H1 (cell line): ENCODE data around the gene TMEM125. TPM values are rescaled to one million over a fixed set of nuclear protein-coding genes. Genes with fewer than 3 reads are reported as not detected.

ENCODE experiments used
- CTCF ChIA-PET: fragments of 300-600 bp; sonication (Branson Sonifier 250); formaldehyde crosslinking; loops from one replicate; lab custom pipeline; 2021; ENCODE audit not compliant: partially characterized antibody; lab: Charles Lee
- POLR2A ChIA-PET: fragments of 300-600 bp; sonication (Branson Sonifier 250); formaldehyde crosslinking; loops from one replicate; lab custom pipeline; 2021; ENCODE audit warnings: inconsistent platforms; ENCODE audit not compliant: partially characterized antibody; lab: Charles Lee
- DNase-seq, 2 experiments: peaks; one replicate each; pipeline versions ENCODE4 v3.0.0 to v3.0.0-alpha.2; 2010 to 2022; ENCODE audit warnings: low spot score in 2 of 2, low read depth in 1 of 2, mixed read lengths in 1 of 2
- FAIRE-seq: peaks from 2 replicates; lab custom pipeline; 2011; peaks lifted over from hg19 to GRCh38; lab: Jason Lieb, UNC
- H2AFZ ChIP-seq: 2 replicates; pipeline ENCODE4 v1.8.1; 2012; ENCODE audit warnings: low read length, inconsistent platforms
- H2AK5ac ChIP-seq: 2 replicates; pipeline ENCODE4 v1.6.1; 2013; ENCODE audit warnings: low read depth, low read length
- H2BK120ac ChIP-seq: replicated peaks from 2 replicates; pipeline ENCODE3; 2013; ENCODE audit warnings: low read depth, low read length, inconsistent platforms
- H2BK12ac ChIP-seq: 2 replicates; pipeline ENCODE4 v1.6.1; 2013; ENCODE audit warnings: low read depth, low read length
- H2BK15ac ChIP-seq: 2 replicates; pipeline ENCODE4 v1.6.1; 2013; ENCODE audit warnings: low read length
- H2BK20ac ChIP-seq: 2 replicates; pipeline ENCODE4 v1.6.1; 2013; ENCODE audit warnings: low read length
- H2BK5ac ChIP-seq: 2 replicates; pipeline ENCODE4 v1.6.1; 2013; ENCODE audit warnings: low read depth, low read length
- H3K14ac ChIP-seq: 2 replicates; pipeline ENCODE4 v1.6.1; 2013; ENCODE audit warnings: inconsistent platforms; ENCODE audit not compliant: insufficient read length
- H3K18ac ChIP-seq: 2 replicates; pipeline ENCODE4 v1.6.1; 2013; ENCODE audit warnings: low read length; ENCODE audit errors: extremely low read depth
- H3K23ac ChIP-seq: 2 replicates; pipeline ENCODE4 v1.6.1; 2013; ENCODE audit warnings: inconsistent platforms; ENCODE audit not compliant: insufficient read length
- H3K23me2 ChIP-seq: 2 replicates; pipeline ENCODE4 v1.6.1; 2013; ENCODE audit warnings: low read depth, low read length
- H3K27ac ChIP-seq: 2 replicates; pipeline ENCODE4 v1.6.1; 2011; ENCODE audit warnings: low read depth, low read length, inconsistent platforms
- H3K27me3 ChIP-seq, 4 experiments: replicated peaks in 1 of 4; 1 replicate in 1 of 4; 2 replicates in 3 of 4; pipeline versions ENCODE4 v1.6.1 to v1.8.1; 2011 to 2013; ENCODE audit warnings: low read length in 3 of 4, mild to moderate bottlenecking in 3 of 4, inconsistent platforms in 2 of 4, mixed read lengths in 2 of 4, moderate library complexity in 1 of 4; ENCODE audit not compliant: control insufficient read depth in 3 of 4, insufficient read depth in 3 of 4; ENCODE audit errors: extremely low read depth in 1 of 4
- H3K36me3 ChIP-seq, 4 experiments: 2 replicates each; pipeline versions ENCODE4 v1.6.1 to v1.8.1; 2011 to 2013; ENCODE audit warnings: mild to moderate bottlenecking in 4 of 4, low read length in 3 of 4, moderate library complexity in 2 of 4, control low read depth in 1 of 4, inconsistent platforms in 1 of 4; ENCODE audit not compliant: insufficient read depth in 4 of 4, control insufficient read depth in 2 of 4
- H3K4ac ChIP-seq: replicated peaks from 2 replicates; pipeline ENCODE3; 2013; ENCODE audit warnings: low read length, low read depth, mixed read lengths, inconsistent platforms; ENCODE audit not compliant: insufficient read length
- H3K4me1 ChIP-seq, 4 experiments: replicated peaks in 1 of 4; 1 replicate in 1 of 4; 2 replicates in 3 of 4; pipeline versions ENCODE4 v1.6.1 to v1.8.1; 2011 to 2013; ENCODE audit warnings: low read length in 3 of 4, inconsistent platforms in 2 of 4, mixed read lengths in 1 of 4; ENCODE audit not compliant: insufficient read depth in 4 of 4, control insufficient read depth in 3 of 4
- H3K4me2 ChIP-seq, 2 experiments: 2 replicates each; pipeline versions ENCODE4 v1.6.1 to v1.8.1; 2011 to 2013; ENCODE audit warnings: low read depth in 2 of 2, low read length in 2 of 2, control low read depth in 1 of 2, inconsistent platforms in 1 of 2, mild to moderate bottlenecking in 1 of 2; ENCODE audit not compliant: insufficient read depth in 1 of 2
- H3K4me3 ChIP-seq, 4 experiments: fragments of 200-600, 300-600 bp in 1 of 4; sonication (generic), shearing (Covaris generic), sonication (Bioruptor Twin) in 1 of 4; 2 replicates each; pipeline versions ENCODE4 v1.5.1 to v1.8.1; 2011 to 2016; ENCODE audit warnings: low read length in 4 of 4, low read depth in 3 of 4, control low read depth in 2 of 4, inconsistent platforms in 2 of 4, mild to moderate bottlenecking in 2 of 4, mixed read lengths in 1 of 4, moderate library complexity in 1 of 4; ENCODE audit not compliant: insufficient read depth in 2 of 4; ENCODE audit errors: extremely low read depth in 1 of 4
- H3K56ac ChIP-seq: replicated peaks from 2 replicates; pipeline ENCODE3; 2013; ENCODE audit warnings: low read depth, mild to moderate bottlenecking, mixed read lengths, low read length, inconsistent platforms; ENCODE audit not compliant: insufficient read length
- H3K79me1 ChIP-seq: 2 replicates; pipeline ENCODE4 v1.6.1; 2013; ENCODE audit warnings: low read depth, low read length, control low read depth
- H3K79me2 ChIP-seq, 2 experiments: 2 replicates each; pipeline versions ENCODE4 v1.6.1 to v1.8.1; 2012 to 2013; ENCODE audit warnings: low read length in 2 of 2, mild to moderate bottlenecking in 2 of 2, inconsistent platforms in 1 of 2; ENCODE audit not compliant: insufficient read depth in 2 of 2, control insufficient read depth in 1 of 2
- H3K9ac ChIP-seq, 4 experiments: replicated peaks in 1 of 4; 1 replicate in 1 of 4; 2 replicates in 3 of 4; pipeline versions ENCODE4 v1.6.1 to v1.8.1; 2011 to 2013; ENCODE audit warnings: low read depth in 3 of 4, low read length in 3 of 4, control low read depth in 2 of 4, mild to moderate bottlenecking in 2 of 4, moderate library complexity in 2 of 4, inconsistent platforms in 1 of 4; ENCODE audit errors: extremely low read depth in 1 of 4
- H3K9me3 ChIP-seq, 2 experiments: 2 replicates each; pipeline versions ENCODE4 v1.6.1 to v1.8.1; 2012 to 2013; ENCODE audit warnings: mild to moderate bottlenecking in 2 of 2, moderate library complexity in 2 of 2, control low read depth in 1 of 2, inconsistent platforms in 1 of 2, low read depth in 1 of 2, low read length in 1 of 2, mixed read lengths in 1 of 2; ENCODE audit not compliant: insufficient read depth in 2 of 2
- H4K20me1 ChIP-seq, 2 experiments: replicated peaks in 1 of 2; 2 replicates each; pipeline versions ENCODE3 to v1.8.1; 2011 to 2013; ENCODE audit warnings: inconsistent platforms in 2 of 2, low read length in 2 of 2, mild to moderate bottlenecking in 1 of 2; ENCODE audit not compliant: insufficient read depth in 2 of 2, control insufficient read depth in 1 of 2
- H4K5ac ChIP-seq: 2 replicates; pipeline ENCODE4 v1.6.1; 2013; ENCODE audit warnings: low read length, low read depth, mixed read lengths, inconsistent platforms; ENCODE audit not compliant: insufficient read length
- H4K8ac ChIP-seq: 2 replicates; pipeline ENCODE4 v1.8.0; 2013; ENCODE audit warnings: mild to moderate bottlenecking, moderate library complexity, low read length, inconsistent platforms; ENCODE audit not compliant: insufficient read depth; ENCODE audit errors: extremely low read depth
- H4K91ac ChIP-seq: replicated peaks from 2 replicates; pipeline ENCODE3; 2013; ENCODE audit warnings: low read length, mixed read lengths, inconsistent platforms; ENCODE audit not compliant: insufficient read length
- BACH1 ChIP-seq: IDR thresholded peaks from 2 replicates; pipeline ENCODE4 v1.6.1; 2012; ENCODE audit warnings: low read length, improper control_type of control experiment
- GTF2F1 ChIP-seq: IDR thresholded peaks from 2 replicates; pipeline ENCODE4 v1.6.1; 2012; ENCODE audit warnings: low read depth, low read length, improper control_type of control experiment, borderline replicate concordance
- RFX5 ChIP-seq: IDR thresholded peaks from 2 replicates; pipeline ENCODE4 v1.6.1; 2011; ENCODE audit warnings: low read depth, low read length, improper control_type of control experiment, borderline replicate concordance
- RXRA ChIP-seq: IDR thresholded peaks from 2 replicates; pipeline ENCODE4 v1.6.1; 2011; ENCODE audit warnings: low read depth, mild to moderate bottlenecking, low read length, moderate library complexity; ENCODE audit not compliant: insufficient read depth
- TAF7 ChIP-seq: optimal IDR thresholded peaks from 2 replicates; pipeline ENCODE3; 2011; ENCODE audit warnings: low read depth, mild to moderate bottlenecking, inconsistent platforms, low read length, moderate library complexity, borderline replicate concordance
- WGBS, 2 experiments: shearing (Covaris generic) in 1 of 2; methylation state at CpG; one replicate each; pipeline versions ENCODE4 v1.1.6 to v1.1.7; 2013 to 2015; ENCODE audit warnings: low lambda C conversion rate in 2 of 2, mixed read lengths in 2 of 2, inconsistent platforms in 1 of 2, low coverage in 1 of 2, missing lambda C conversion rate in 1 of 2; ENCODE audit not compliant: insufficient replicate concordance in 2 of 2, insufficient coverage in 1 of 2, insufficient read length in 1 of 2; ENCODE audit errors: extremely low coverage in 1 of 2, missing lambda C conversion rate in 1 of 2; 5-methylcytosine and 5-hydroxymethylcytosine counted together
- polyA plus RNA-seq, 7 experiments: library from polyadenylated mRNA; depleted of rRNA in 3 of 7; stranded (reverse) in 5 of 7; unstranded in 2 of 7; fragments of >200 nt in 5 of 7; fragments of 200-250 nt in 2 of 7; gene quantifications; 1 replicate in 5 of 7; 2 replicates in 1 of 7; 4 replicates in 1 of 7; pipeline versions ENCODE4 v1.2.1 to v1.2.3, GENCODE V29; 2011 to 2013; ENCODE audit warnings: missing spikeins in 2 of 7, mixed read lengths in 2 of 7
- total RNA-seq: library from RNA; stranded (reverse); fragmentation: NEBNext Ultra II Directional; extraction: Animal tissue kit (Norgen Biotek cat#: 25700); gene quantifications from 2 replicates; pipeline ENCODE4 v1.2.1, GENCODE V29; 2021

TMEM125 gene
- total and polyA plus RNA-seq, 2 of the 8 experiments (the other 6 are each of a cell fraction or from before 2014, with no cell fraction given) = 26.5 to 46.7 TPM

DNA sequence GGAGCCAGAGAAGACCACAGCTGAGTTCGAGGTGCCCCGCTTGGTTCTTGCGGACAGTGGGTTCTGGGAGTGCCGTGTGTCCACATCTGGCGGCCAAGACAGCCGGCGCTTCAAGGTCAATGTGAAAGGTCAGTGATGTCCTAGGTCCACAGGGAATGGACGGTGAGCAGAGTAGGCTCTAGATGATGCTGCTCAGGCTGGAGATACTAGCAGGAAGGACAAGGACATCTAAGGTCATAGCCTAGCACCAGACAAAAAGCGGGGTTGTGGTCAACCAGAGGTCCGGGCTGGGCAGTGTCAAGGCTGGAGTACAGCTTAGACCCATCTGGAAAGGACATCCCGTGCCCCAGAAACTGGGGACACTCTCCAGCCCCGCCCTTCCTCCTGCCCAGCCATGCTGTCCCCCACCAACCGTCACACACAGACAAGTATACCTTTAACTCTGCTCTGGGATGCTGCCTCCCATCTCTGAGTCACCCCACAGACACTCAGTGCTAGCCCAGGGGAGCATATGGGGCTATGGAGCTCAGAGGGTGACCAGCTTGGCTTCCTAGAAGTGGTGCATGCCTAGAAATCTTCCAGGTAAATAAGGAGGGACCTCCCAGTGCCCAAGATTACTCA is 39.7 kb downstream of the TMEM125 start:
- FAIRE-seq = no peak

More for the DNA sequence above, 39.7 kb downstream of the TMEM125 start:
- Histone ChIP-seq H3K27me3 (no peaks in the 10 kb centered on the region; a peak in 1 of 7 replicates), H2BK120ac (no peak overlapping the region)
- TF ChIP-seq TAF7 = no peak
- TF ChIP-seq BACH1 = no peak
- no peak for TF ChIP-seq RXRA
- no peak for TF ChIP-seq GTF2F1
- no peak for TF ChIP-seq RFX5
- TF ChIP-seq, all 59 proteins: peak for 0
- Histone ChIP-seq H3K23me2 (no peaks in the 10 kb centered on the region), H3K79me2 (no peaks in the 10 kb centered on the region), H2BK5ac (no peak overlapping the region), H2BK20ac (no peak overlapping the region), H3K4me2 (no peak overlapping the region), H4K91ac (no peak overlapping the region), H2BK12ac (no peak overlapping the region), H3K9me3 (no peaks in the 10 kb centered on the region), H2AK5ac (no peak overlapping the region), H3K79me1 (no peaks in the 10 kb centered on the region), H3K18ac (no peak overlapping the region), H3K14ac (no peak overlapping the region), H3K4me3 (no peak overlapping the region), H3K9ac (no peak overlapping the region), H4K5ac (no peak overlapping the region), H4K20me1 (no peaks in the 10 kb centered on the region), H3K23ac (no peak overlapping the region), H3K4ac (no peak overlapping the region), H3K56ac (no peak overlapping the region), H3K4me1 (no peaks in the 10 kb centered on the region), H4K8ac (no peak overlapping the region; the same call in 1 of the 2 replicates), H3K27ac (no peak overlapping the region), H2AFZ (no peak overlapping the region), H2BK15ac (no peak overlapping the region), H3K36me3 (no peaks in the 10 kb centered on the region)
- WGBS, 2 experiments = 92% methylated on average over 13 of the region's 13 CpGs; no CpG with 5 or more reads in 1 of the 2 experiments
- CTCF ChIA-PET = interaction anchor here (0.7 to 2.5 kb wide), 4 partner anchors 11 to 1095 kb away, joined by 3 to 8 read pairs (median 4); no protein-coding TSS in a partner anchor
- POLR2A ChIA-PET = interaction anchor here (0.6 to 1.2 kb wide), 3 partner anchors 16 to 332 kb away, joined by 3 to 7 read pairs (median 3); no protein-coding TSS in a partner anchor
- DNase-seq = no peak
